ENCODE measurements around the gene ROCK1.
A peak's percentile ranks its signal among the peaks of the same experiment; 100 is the strongest.
"Not testable (repeated sequence)": the region's sequence is repeated elsewhere in the genome, so short reads cannot be mapped to it uniquely, and the experiment has no call there.

The ROCK1 gene

GRCh38 chr18:21049306-21049705 is 62.3 kb downstream of the ROCK1 start:
- DNase-seq: no peak

GRCh38 chr18:21047126-21047525 is 64.5 kb downstream of the ROCK1 start:
- no peak for DNase-seq

- DNase-seq: no peak
Measured at GRCh38 chr18:21040466-21040865, 71.1 kb downstream of the ROCK1 start.

- DNase-seq: no peak
Measured at GRCh38 chr18:21038201-21038600, 73.4 kb downstream of the ROCK1 start.

GRCh38 chr18:21031845-21032244 is 79.8 kb downstream of the ROCK1 start:
- no peak for DNase-seq

GRCh38 chr18:21018257-21018656 is 93.4 kb downstream of the ROCK1 start:
- DNase-seq: not testable (repeated sequence)

- no peak for DNase-seq
Measured at GRCh38 chr18:21012308-21012707, 99.3 kb downstream of the ROCK1 start.

GRCh38 chr18:21004726-21005125 is 106.9 kb downstream of the ROCK1 start:
- DNase-seq: no peak

- DNase-seq: no peak
Measured at GRCh38 chr18:21000667-21001066, 110.9 kb downstream of the ROCK1 start.

- no peak for DNase-seq
Measured at GRCh38 chr18:20997371-20997770, 114.2 kb downstream of the ROCK1 start.

GRCh38 chr18:20996418-20996817 is 115.2 kb downstream of the ROCK1 start:
- DNase-seq: no peak

GRCh38 chr18:20988726-20989125 is 122.9 kb downstream of the ROCK1 start:
- no peak for DNase-seq

GRCh38 chr18:20975077-20975476 is 136.5 kb downstream of the ROCK1 start:
- DNase-seq: no peak

- DNase-seq: peak; percentile 23
Measured at GRCh38 chr18:20971886-20972267, 139.7 kb downstream of the ROCK1 start.

- DNase-seq: no peak
Measured at GRCh38 chr18:20966795-20967194, 144.8 kb downstream of the ROCK1 start.

GRCh38 chr18:20963027-20963426 is 148.6 kb downstream of the ROCK1 start:
- no peak for DNase-seq

GRCh38 chr18:20960735-20961134 is 150.9 kb downstream of the ROCK1 start:
- DNase-seq: no peak

- peak; percentile 32 for DNase-seq
Measured at GRCh38 chr18:20950827-20951226, 160.8 kb downstream of the ROCK1 start.

All from activated CD4-positive, alpha-beta T cell treated with anti-CD3 and anti-CD28 coated beads, Interleukin-2, Interleukin-6, amounts not matched to agents 100 ng/mL and 50 ng/mL, durations not matched to agents 16 hours and 8 hours (primary cell).